GM10847 (cell line): ENCODE measurements around the gene ARHGAP21.

ENCODE experiments used
- POLR2A ChIP-seq: IDR thresholded peaks from 2 replicates; pipeline ENCODE4 v1.6.1; 2011; ENCODE audit not compliant: insufficient read length; ENCODE audit errors: extremely low read depth

ARHGAP21 gene

GRCh38 chr10:24618401-24618800 is 105.3 kb downstream of the ARHGAP21 start:
- TF ChIP-seq POLR2A: no peak

- TF ChIP-seq POLR2A: no peak
These were observed 105.8 kb downstream of the ARHGAP21 start for GRCh38 chr10:24617771-24618396.

GRCh38 chr10:24616536-24616935 is 107.2 kb downstream of the ARHGAP21 start:
- no peak for TF ChIP-seq POLR2A

- TF ChIP-seq POLR2A: no peak
These were observed 117.7 kb downstream of the ARHGAP21 start for GRCh38 chr10:24606021-24606420.

- no peak for TF ChIP-seq POLR2A
These were observed 118.5 kb downstream of the ARHGAP21 start for GRCh38 chr10:24605141-24605540.

GRCh38 chr10:24603333-24603732 is 120.4 kb downstream of the ARHGAP21 start:
- TF ChIP-seq POLR2A: no peak

- TF ChIP-seq POLR2A: no peak
These were observed 125.7 kb downstream of the ARHGAP21 start for GRCh38 chr10:24597961-24598360.

GRCh38 chr10:24597426-24597825 is 126.3 kb downstream of the ARHGAP21 start:
- no peak for TF ChIP-seq POLR2A

- TF ChIP-seq POLR2A: no peak
These were observed 127.3 kb downstream of the ARHGAP21 start for GRCh38 chr10:24596217-24596930.

GRCh38 chr10:24590697-24591457 is 132.8 kb downstream of the ARHGAP21 start:
- TF ChIP-seq POLR2A: no peak

- no peak for TF ChIP-seq POLR2A
These were observed 134.4 kb downstream of the ARHGAP21 start for GRCh38 chr10:24589265-24589664.

- no peak for TF ChIP-seq POLR2A
These were observed 143.8 kb downstream of the ARHGAP21 start for GRCh38 chr10:24579906-24580305.

- no peak for TF ChIP-seq POLR2A
These were observed 144.2 kb downstream of the ARHGAP21 start for GRCh38 chr10:24579448-24579847.

GRCh38 chr10:24575481-24576002 is 148.1 kb downstream of the ARHGAP21 start:
- no peak for TF ChIP-seq POLR2A

GRCh38 chr10:24574578-24575155 is 149.0 kb downstream of the ARHGAP21 start:
- no peak for TF ChIP-seq POLR2A

- TF ChIP-seq POLR2A: no peak
These were observed 149.5 kb downstream of the ARHGAP21 start for GRCh38 chr10:24574161-24574560.

- no peak for TF ChIP-seq POLR2A
These were observed 151.7 kb downstream of the ARHGAP21 start for GRCh38 chr10:24571870-24572450.
